Endothelial cell of umbilical vein (primary cell): Measurements from ENCODE around the gene CCR9. TPM values are rescaled to one million over a fixed set of nuclear protein-coding genes. Genes with fewer than 3 reads are reported as not detected.

ENCODE experiments used
- BruUV-seq: library from RNA; stranded (reverse); fragments of 400-500 nt; replicated peaks from 2 replicates; lab custom pipeline; 2021; lab: Mats Ljungman, UMichigan
- CTCF ChIA-PET: fragments of 300-600, 350-600 bp; sonication (Branson Sonifier 250); formaldehyde crosslinking; loops from one replicate; lab custom pipeline; 2021; ENCODE audit warnings: antibody characterized with exemption, inconsistent platforms; lab: Charles Lee
- POLR2A ChIA-PET: fragments of 300-600, 350-600 bp; sonication (Branson Sonifier 250); formaldehyde crosslinking; loops from one replicate; lab custom pipeline; 2021; ENCODE audit warnings: antibody characterized with exemption, inconsistent platforms; lab: Charles Lee
- DNase-seq: peaks from one replicate; pipeline ENCODE4 v3.0.0-alpha.2; 2011; ENCODE audit warnings: low read depth, low spot score
- FAIRE-seq: peaks from 2 replicates; lab custom pipeline; 2011; peaks lifted over from hg19 to GRCh38; lab: Jason Lieb, UNC
- H2AFZ ChIP-seq: 2 replicates; pipeline ENCODE4 v1.6.0; 2012; ENCODE audit warnings: low read depth, low read length, control low read depth, inconsistent platforms
- H3K27ac ChIP-seq: 2 replicates; pipeline ENCODE4 v1.5.1; 2011; ENCODE audit warnings: low read depth, mild to moderate bottlenecking, control low read depth, low read length, moderate library complexity; ENCODE audit not compliant: insufficient read depth
- H3K27me3 ChIP-seq, 2 experiments: 2 replicates each; pipeline versions ENCODE4 v1.6.0 to v1.6.1; 2011; ENCODE audit warnings: low read length in 2 of 2, mixed read lengths in 1 of 2; ENCODE audit not compliant: control insufficient read depth in 2 of 2, insufficient read depth in 2 of 2
- H3K36me3 ChIP-seq, 2 experiments: 2 replicates in 1 of 2; 3 replicates in 1 of 2; pipeline ENCODE4 v1.5.1; 2011; ENCODE audit warnings: low read length in 2 of 2, mild to moderate bottlenecking in 1 of 2, moderate library complexity in 1 of 2; ENCODE audit not compliant: control insufficient read depth in 2 of 2, insufficient read depth in 2 of 2; ENCODE audit errors: extremely low read depth in 1 of 2
- H3K4me1 ChIP-seq: 3 replicates; pipeline ENCODE4 v1.5.1; 2011; ENCODE audit warnings: mild to moderate bottlenecking, low read length; ENCODE audit not compliant: control insufficient read depth, insufficient read depth; ENCODE audit errors: extremely low read depth
- H3K4me2 ChIP-seq: 2 replicates; pipeline ENCODE4 v1.6.1; 2011; ENCODE audit warnings: low read length, control low read depth, mixed read lengths; ENCODE audit not compliant: insufficient read depth
- H3K4me3 ChIP-seq, 3 experiments: fragments of 200-600 bp in 1 of 3; sonication (generic), shearing (Covaris generic) in 1 of 3; replicated peaks in 1 of 3; 2 replicates each; pipeline ENCODE4 v1.5.1; 2011 to 2016; ENCODE audit warnings: control low read depth in 3 of 3, low read length in 3 of 3, mild to moderate bottlenecking in 2 of 3, inconsistent platforms in 1 of 3, low read depth in 1 of 3, moderate library complexity in 1 of 3; ENCODE audit not compliant: insufficient read depth in 1 of 3
- H3K79me2 ChIP-seq: 2 replicates; pipeline ENCODE4 v1.6.0; 2012; ENCODE audit warnings: low read length, inconsistent platforms; ENCODE audit not compliant: control insufficient read depth, insufficient read depth
- H3K9ac ChIP-seq: replicated peaks from 2 replicates; pipeline ENCODE3; 2011; ENCODE audit warnings: low read length, control low read depth; ENCODE audit not compliant: insufficient read depth; ENCODE audit errors: extremely low read depth
- H3K9me1 ChIP-seq: replicated peaks from 3 replicates; pipeline ENCODE4 v1.6.0; 2011; ENCODE audit warnings: mild to moderate bottlenecking, low read length; ENCODE audit not compliant: control insufficient read depth, insufficient read depth; ENCODE audit errors: extremely low read depth
- H3K9me3 ChIP-seq: replicated peaks from 2 replicates; pipeline ENCODE4 v1.5.1; 2012; ENCODE audit warnings: low read length, inconsistent platforms; ENCODE audit not compliant: control insufficient read depth, insufficient read depth
- H4K20me1 ChIP-seq: replicated peaks from 2 replicates; pipeline ENCODE3; 2011; ENCODE audit warnings: mild to moderate bottlenecking, low read length; ENCODE audit not compliant: control insufficient read depth, insufficient read depth; ENCODE audit errors: extremely low read depth
- EZH2 ChIP-seq: IDR thresholded peaks from 2 replicates; pipeline ENCODE4 v1.6.1; 2012; ENCODE audit warnings: borderline replicate concordance, low read depth, mild to moderate bottlenecking, moderate library complexity, low read length, inconsistent platforms; ENCODE audit not compliant: severe bottlenecking
- FOS ChIP-seq: IDR thresholded peaks from 2 replicates; pipeline ENCODE4 v1.6.1; 2011; ENCODE audit warnings: mild to moderate bottlenecking, low read length, moderate library complexity, borderline replicate concordance; ENCODE audit not compliant: insufficient read depth
- GATA2 ChIP-seq: IDR thresholded peaks from 2 replicates; pipeline ENCODE4 v1.7.0; 2011; ENCODE audit warnings: low read depth, mild to moderate bottlenecking, moderate library complexity, mixed read lengths, low read length; ENCODE audit not compliant: insufficient read length, insufficient read depth
- JUN ChIP-seq: IDR thresholded peaks from 2 replicates; pipeline ENCODE4 v1.6.1; 2011; ENCODE audit warnings: borderline replicate concordance, low read depth; ENCODE audit not compliant: insufficient read length, insufficient read depth
- MYC ChIP-seq: IDR thresholded peaks from one replicate; pipeline ENCODE4 v1.6.1; 2011; ENCODE audit warnings: mild to moderate bottlenecking, low read depth, low read length
- POLR2A ChIP-seq: IDR thresholded peaks from 2 replicates; pipeline ENCODE4 v1.6.1; 2012; ENCODE audit warnings: low read depth, mild to moderate bottlenecking, control low read depth, low read length
- POLR2AphosphoS5 ChIP-seq: IDR thresholded peaks from 2 replicates; pipeline ENCODE4 v1.6.1; 2012; ENCODE audit warnings: low read depth, mild to moderate bottlenecking, control low read depth, low read length, moderate library complexity; ENCODE audit not compliant: insufficient read depth
- dilution Hi-C: fragments of 300-500 bp; cut with MboI; formaldehyde crosslinking; loops from one replicate; pipeline ENCODE4 v1.15.0; 2019; ENCODE audit warnings: low sequenced_read_pairs; ENCODE audit not compliant: extremely low pct_ligation_motif_present
- intact Hi-C: fragments of 100-400 bp; cut with micrococcal nuclease; formaldehyde crosslinking; loops from one replicate; pipeline ENCODE4 v1.10.0; 2022
- polyA plus RNA-seq, 4 experiments: library from polyadenylated mRNA; depleted of rRNA in 3 of 4; stranded (reverse) in 3 of 4; unstranded in 1 of 4; fragments of >200 nt; gene quantifications; 2 replicates each; pipeline versions ENCODE4 v1.2.1 to v1.2.3, GENCODE V29; 2011 to 2012; ENCODE audit warnings: missing spikeins in 1 of 4
- total RNA-seq: library from RNA; stranded (reverse); gene quantifications from 2 replicates; pipeline ENCODE4 v1.2.3, GENCODE V29; 2021
- TF ChIP-seq, protein P1 (sequence below), 2 donors: IDR thresholded peaks; 1 replicate in 1 of 2; 2 replicates in 1 of 2; pipeline ENCODE4 v1.5.1; 2011; ENCODE audit warnings: low read length in 2 of 2, mild to moderate bottlenecking in 2 of 2, moderate library complexity in 2 of 2, control low read depth in 1 of 2, inconsistent platforms in 1 of 2, low read depth in 1 of 2; ENCODE audit not compliant: insufficient read depth in 1 of 2; ENCODE audit errors: extremely low read depth in 1 of 2
- TF ChIP-seq, protein P2 (sequence below): IDR thresholded peaks from 2 replicates; pipeline ENCODE4 v1.6.1; 2011; ENCODE audit not compliant: insufficient read depth, insufficient read length

Gene CCR9
- total and polyA plus RNA-seq, 2 donors (not counting 3 experiments of a cell fraction or from before 2014, with no cell fraction given): not detected

DNA sequence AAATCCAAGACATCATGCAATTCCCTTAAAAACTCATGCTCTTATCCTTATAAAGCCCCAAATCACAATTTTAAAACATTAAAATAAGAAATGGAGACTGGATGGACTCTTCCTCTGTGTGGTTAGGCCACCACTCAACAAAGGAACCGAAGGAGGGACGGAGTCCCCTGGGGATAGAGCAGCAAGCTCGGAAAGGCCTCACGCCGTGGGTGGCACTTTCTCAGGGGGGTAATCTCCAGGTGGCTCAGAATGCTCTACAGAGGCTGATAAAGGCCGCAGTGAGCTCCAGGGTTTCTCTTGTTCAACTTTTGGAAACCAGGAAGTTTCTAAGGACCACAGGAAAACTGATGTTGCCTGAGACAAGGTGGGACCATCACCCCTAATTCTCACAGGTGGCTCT, 23.2 kb downstream of the CCR9 start:
- no peak overlapping the region for H3K4me3 ChIP-seq
- no peak overlapping the region for H3K4me2 ChIP-seq
- DNase-seq (no peak), FAIRE-seq (no peak)
- H2AFZ ChIP-seq: no peak overlapping the region
- CTCF ChIA-PET: interaction anchor here (3.5 kb wide), 1 partner anchor 148 kb away, joined by 22 read pairs; no protein-coding TSS in a partner anchor
- BruUV-seq: no TSS peak
- no peaks in the 10 kb centered on the region for H3K36me3 ChIP-seq
- no peaks in the 10 kb centered on the region for H3K4me1 ChIP-seq
- no peak overlapping the region for H3K9ac ChIP-seq
- dilution Hi-C loops (no loop called here), intact Hi-C loops (loop anchor here (5.0 kb wide), 1 partner anchor 397 kb away; no protein-coding TSS in a partner anchor)
- H4K20me1 ChIP-seq: no peaks in the 10 kb centered on the region
- POLR2A ChIA-PET: no interaction called here
- no peak overlapping the region for H3K27ac ChIP-seq
- no peaks in the 10 kb centered on the region for H3K27me3 ChIP-seq
- TF ChIP-seq GATA2 (no peak), JUN (no peak), POLR2A (no peak), EZH2 (no peak), POLR2AphosphoS5 (no peak), FOS (no peak), MYC (no peak)
- TF ChIP-seq, protein P1, sequence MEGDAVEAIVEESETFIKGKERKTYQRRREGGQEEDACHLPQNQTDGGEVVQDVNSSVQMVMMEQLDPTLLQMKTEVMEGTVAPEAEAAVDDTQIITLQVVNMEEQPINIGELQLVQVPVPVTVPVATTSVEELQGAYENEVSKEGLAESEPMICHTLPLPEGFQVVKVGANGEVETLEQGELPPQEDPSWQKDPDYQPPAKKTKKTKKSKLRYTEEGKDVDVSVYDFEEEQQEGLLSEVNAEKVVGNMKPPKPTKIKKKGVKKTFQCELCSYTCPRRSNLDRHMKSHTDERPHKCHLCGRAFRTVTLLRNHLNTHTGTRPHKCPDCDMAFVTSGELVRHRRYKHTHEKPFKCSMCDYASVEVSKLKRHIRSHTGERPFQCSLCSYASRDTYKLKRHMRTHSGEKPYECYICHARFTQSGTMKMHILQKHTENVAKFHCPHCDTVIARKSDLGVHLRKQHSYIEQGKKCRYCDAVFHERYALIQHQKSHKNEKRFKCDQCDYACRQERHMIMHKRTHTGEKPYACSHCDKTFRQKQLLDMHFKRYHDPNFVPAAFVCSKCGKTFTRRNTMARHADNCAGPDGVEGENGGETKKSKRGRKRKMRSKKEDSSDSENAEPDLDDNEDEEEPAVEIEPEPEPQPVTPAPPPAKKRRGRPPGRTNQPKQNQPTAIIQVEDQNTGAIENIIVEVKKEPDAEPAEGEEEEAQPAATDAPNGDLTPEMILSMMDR (IDR thresholded peaks at IDR 0.05; ENCODE audit: extremely low read depth in 1 of 2, insufficient read depth in 1 of 2, low read depth in 1 of 2, low read length in 2 of 2): no peak
- TF ChIP-seq, protein P2, sequence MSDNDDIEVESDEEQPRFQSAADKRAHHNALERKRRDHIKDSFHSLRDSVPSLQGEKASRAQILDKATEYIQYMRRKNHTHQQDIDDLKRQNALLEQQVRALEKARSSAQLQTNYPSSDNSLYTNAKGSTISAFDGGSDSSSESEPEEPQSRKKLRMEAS: no peak
- no peaks in the 10 kb centered on the region for H3K9me3 ChIP-seq
- H3K79me2 ChIP-seq: no peaks in the 10 kb centered on the region
- no peaks in the 10 kb centered on the region for H3K9me1 ChIP-seq
